Measurements from ENCODE around the gene LAIR1. TPM values are rescaled to one million over a fixed set of nuclear protein-coding genes. Genes with fewer than 3 reads are reported as not detected.
A peak's percentile ranks its signal among the peaks of the same experiment; 100 is the strongest.
"Not testable (repeated sequence)": the region's sequence is repeated elsewhere in the genome, so short reads cannot be mapped to it uniquely, and the experiment has no call there.

The LAIR1 gene
- total RNA-seq, 1 experiment from 2014 or later = 0.07 TPM

DNA sequence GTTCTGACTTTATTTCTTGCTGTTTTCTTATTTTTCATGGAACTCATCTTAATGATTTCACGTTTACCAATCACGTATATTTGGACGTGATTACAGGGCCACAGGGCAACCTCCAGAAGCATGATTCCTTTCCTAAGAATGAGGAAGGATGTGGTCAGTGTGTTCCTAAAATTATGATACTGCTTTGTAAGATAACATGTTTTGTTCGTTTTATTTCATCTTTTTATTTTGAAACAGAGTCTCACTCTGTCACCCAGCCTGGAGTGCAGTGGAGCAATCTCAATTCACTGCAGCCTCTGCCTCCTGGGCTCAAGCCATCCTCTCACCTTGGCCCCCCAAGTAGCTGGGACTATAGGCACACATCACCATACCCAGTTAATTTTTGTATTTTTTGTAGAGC lies 24.8 kb upstream of the LAIR1 start:
- Histone ChIP-seq H3K4me3 (ENCODE audit: insufficient read depth, low read depth, low read length) (no peak overlapping the region), H3K27me3 (ENCODE audit: control insufficient read depth, insufficient read depth, low read length) (peaks cover 7% of the 10 kb centered on the region), H3K36me3 (replicated peaks; ENCODE audit: control insufficient read depth, insufficient read depth, low read length) (no peaks in the 10 kb centered on the region)
- no peak for DNase-seq

GRCh38 chr19:54388802-54389139 lies 24.0 kb upstream of the LAIR1 start:
- H3K36me3 ChIP-seq (replicated peaks; ENCODE audit: control insufficient read depth, insufficient read depth, low read length) = no peaks in the 10 kb centered on the region
- DNase-seq = no peak
- no peak overlapping the region for H3K4me3 ChIP-seq (ENCODE audit: insufficient read depth, low read depth, low read length)
- peaks cover 7% of the 10 kb centered on the region for H3K27me3 ChIP-seq (ENCODE audit: control insufficient read depth, insufficient read depth, low read length)

- Histone ChIP-seq H3K4me3 (ENCODE audit: insufficient read depth, low read depth, low read length) (peak overlapping the region; percentile 3; the same call in 1 of the 2 replicates), H3K36me3 (replicated peaks; ENCODE audit: control insufficient read depth, insufficient read depth, low read length) (no peaks in the 10 kb centered on the region), H3K27me3 (ENCODE audit: control insufficient read depth, insufficient read depth, low read length) (peaks cover 7% of the 10 kb centered on the region)
- DNase-seq = peak; percentile 45
Observed at GRCh38 chr19:54387991-54388801, 23.5 kb upstream of the LAIR1 start.

DNA sequence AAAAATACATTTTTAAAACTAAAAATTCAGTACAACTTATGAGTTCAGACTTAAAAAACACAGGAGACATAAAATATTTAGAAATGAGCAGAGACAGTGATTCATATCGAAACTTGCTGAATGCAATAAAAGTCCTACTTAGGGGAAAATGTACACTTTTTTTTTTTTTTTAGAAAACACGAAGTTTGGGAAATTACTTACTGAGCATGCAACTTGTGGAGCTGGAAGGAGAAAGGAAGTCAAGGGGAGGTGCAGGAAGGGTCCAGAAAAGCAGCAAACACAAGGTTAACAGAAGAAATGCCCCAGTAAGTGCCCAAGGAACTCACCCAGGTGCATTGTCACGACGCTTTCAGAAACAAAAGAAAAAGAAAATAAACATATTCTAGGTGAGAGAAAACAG lies 18.6 kb upstream of the LAIR1 start:
- Histone ChIP-seq H3K36me3 (replicated peaks; ENCODE audit: control insufficient read depth, insufficient read depth, low read length) (no peaks in the 10 kb centered on the region), H3K4me3 (ENCODE audit: insufficient read depth, low read depth, low read length) (no peak overlapping the region), H3K27me3 (ENCODE audit: control insufficient read depth, insufficient read depth, low read length) (peaks cover 3% of the 10 kb centered on the region; the same call in 1 of the 2 replicates)
- DNase-seq = no peak

DNA sequence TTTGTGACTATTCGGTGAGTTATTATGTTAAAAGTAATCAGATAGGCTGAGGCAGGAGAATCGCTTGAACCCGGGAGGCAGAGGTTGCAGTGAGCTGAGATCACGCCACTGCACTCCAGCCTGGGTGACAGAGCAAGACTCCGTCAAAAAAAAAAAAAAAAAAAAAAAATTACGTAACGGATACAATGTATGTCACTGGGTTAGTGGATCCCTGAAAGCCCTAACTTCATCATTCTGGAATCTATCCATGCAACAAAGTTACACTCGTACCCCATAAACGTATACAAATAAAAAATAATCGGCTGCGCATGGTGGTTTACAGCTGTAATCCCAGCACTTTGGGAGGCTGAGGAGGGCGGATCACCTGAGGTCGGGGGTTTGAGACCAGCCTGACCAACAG lies 17.3 kb upstream of the LAIR1 start:
- not testable (repeated sequence) for H3K27me3 ChIP-seq (ENCODE audit: control insufficient read depth, insufficient read depth, low read length); DNase-seq; H3K4me3 ChIP-seq (ENCODE audit: insufficient read depth, low read depth, low read length); H3K36me3 ChIP-seq (replicated peaks; ENCODE audit: control insufficient read depth, insufficient read depth, low read length)

GRCh38 chr19:54380897-54381296 lies 16.2 kb upstream of the LAIR1 start:
- Histone ChIP-seq H3K27me3 (ENCODE audit: control insufficient read depth, insufficient read depth, low read length) (0 out of 2 replicates have a peak, but pooled peaks cover 2% of the 10 kb centered on the region), H3K4me3 (ENCODE audit: insufficient read depth, low read depth, low read length) (no peak overlapping the region), H3K36me3 (replicated peaks; ENCODE audit: control insufficient read depth, insufficient read depth, low read length) (no peaks in the 10 kb centered on the region)
- DNase-seq = no peak

DNA sequence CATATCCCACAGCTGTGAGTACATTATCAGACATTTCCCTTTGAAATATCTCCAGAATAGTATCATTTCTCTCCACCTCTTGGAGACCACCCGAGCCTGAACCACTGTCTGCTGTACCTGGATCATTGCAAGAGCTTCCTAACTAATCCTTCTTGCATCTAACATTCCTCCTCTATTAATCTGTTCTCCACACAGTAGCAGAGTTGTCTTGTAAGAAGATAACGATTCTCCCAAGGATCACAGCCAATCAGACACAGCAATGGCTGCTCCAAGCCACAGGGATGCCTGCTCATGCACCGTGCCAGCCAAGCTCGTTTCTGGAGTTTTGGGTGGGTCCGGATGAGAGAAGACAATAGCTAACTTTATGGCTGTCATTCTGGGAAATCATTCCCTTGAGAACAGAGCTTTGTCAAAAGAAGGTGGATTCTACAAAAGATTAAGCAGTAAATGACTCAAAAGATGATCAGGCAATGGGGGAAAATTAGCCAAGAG lies 14.5 kb upstream of the LAIR1 start:
- DNase-seq = no peak
- 0 out of 2 replicates have a peak, but pooled peaks cover 2% of the 10 kb centered on the region for H3K27me3 ChIP-seq (ENCODE audit: control insufficient read depth, insufficient read depth, low read length)
- H3K36me3 ChIP-seq (replicated peaks; ENCODE audit: control insufficient read depth, insufficient read depth, low read length) = no peaks in the 10 kb centered on the region
- H3K4me3 ChIP-seq (ENCODE audit: insufficient read depth, low read depth, low read length) = no peak overlapping the region

DNA sequence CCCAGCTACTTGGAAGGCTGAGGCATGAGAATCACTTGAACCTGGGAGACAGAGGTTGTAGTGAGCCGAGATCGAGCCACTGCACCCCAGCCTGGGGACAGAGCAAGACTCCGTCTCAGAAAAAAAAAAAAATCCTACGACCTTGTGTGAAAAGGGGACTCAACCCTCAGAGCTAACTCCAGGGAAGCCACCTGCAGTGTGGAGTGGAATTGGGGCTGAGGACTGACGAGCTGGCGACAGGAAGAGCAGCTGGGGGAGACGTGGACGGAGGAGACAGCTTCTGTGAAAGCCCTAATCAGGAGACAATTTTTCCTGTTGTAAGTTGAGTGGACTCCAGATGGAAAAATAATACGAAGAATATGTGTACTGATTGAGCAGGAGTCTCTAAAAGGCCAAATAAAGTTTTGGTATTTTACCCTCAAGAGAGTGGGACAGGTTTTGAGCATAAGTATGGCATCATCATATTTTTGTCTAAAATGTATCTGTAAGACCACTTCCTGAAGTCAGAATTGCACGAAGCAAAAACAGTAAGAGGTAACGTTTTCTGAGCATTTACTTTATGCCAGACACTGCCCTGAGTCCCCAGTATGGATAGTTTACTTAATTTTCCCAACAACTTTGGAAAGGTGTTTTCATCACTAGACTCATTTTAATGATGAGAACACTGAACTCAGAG lies 12.0 kb upstream of the LAIR1 start:
- Histone ChIP-seq H3K27me3 (ENCODE audit: control insufficient read depth, insufficient read depth, low read length) (0 out of 2 replicates have a peak, but pooled peaks cover 2% of the 10 kb centered on the region), H3K36me3 (replicated peaks; ENCODE audit: control insufficient read depth, insufficient read depth, low read length) (no peaks in the 10 kb centered on the region), H3K4me3 (ENCODE audit: insufficient read depth, low read depth, low read length) (no peak overlapping the region)
- DNase-seq = no peak

DNA sequence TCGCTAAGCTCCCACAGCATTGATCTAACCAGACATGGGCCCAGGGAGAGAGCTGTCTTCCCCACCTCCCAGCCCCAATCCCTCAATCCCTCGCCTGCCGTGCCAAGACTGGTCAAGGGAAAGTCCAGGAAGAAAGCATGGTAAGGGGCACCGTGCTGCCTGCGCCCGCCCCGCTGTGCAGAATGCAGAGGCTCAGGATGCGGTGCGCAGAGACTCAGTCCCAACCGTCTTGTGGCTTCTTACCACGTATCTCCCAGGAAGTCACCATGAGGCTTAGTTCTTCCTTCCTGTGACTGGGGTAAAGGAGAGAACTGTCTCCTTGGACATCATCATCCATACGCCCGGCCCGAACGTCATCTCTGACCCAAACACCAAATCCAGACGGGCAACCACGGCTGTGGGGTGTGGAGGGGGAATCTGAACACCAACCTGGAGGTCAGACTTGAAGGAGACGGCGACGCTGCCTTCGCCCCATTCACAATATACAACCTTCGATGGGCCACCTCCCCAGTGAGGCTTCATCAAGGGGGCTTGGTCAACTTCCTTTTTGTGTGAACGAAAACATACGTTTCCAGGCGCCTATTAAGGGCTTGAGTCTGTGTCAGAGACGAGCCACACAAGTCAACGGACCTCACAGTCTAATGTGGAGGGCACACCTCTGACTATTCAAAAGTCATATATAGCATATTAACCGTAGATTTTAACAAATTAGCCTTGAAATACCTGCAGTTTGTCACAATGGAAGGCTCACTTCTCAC lies 10.6 kb upstream of the LAIR1 start:
- not testable (repeated sequence) for H3K36me3 ChIP-seq (replicated peaks; ENCODE audit: control insufficient read depth, insufficient read depth, low read length); H3K27me3 ChIP-seq (ENCODE audit: control insufficient read depth, insufficient read depth, low read length); DNase-seq; H3K4me3 ChIP-seq (ENCODE audit: insufficient read depth, low read depth, low read length)

GRCh38 chr19:54373781-54374631 lies 9.3 kb upstream of the LAIR1 start:
- H3K36me3 ChIP-seq (replicated peaks; ENCODE audit: control insufficient read depth, insufficient read depth, low read length) = no peaks in the 10 kb centered on the region

DNA sequence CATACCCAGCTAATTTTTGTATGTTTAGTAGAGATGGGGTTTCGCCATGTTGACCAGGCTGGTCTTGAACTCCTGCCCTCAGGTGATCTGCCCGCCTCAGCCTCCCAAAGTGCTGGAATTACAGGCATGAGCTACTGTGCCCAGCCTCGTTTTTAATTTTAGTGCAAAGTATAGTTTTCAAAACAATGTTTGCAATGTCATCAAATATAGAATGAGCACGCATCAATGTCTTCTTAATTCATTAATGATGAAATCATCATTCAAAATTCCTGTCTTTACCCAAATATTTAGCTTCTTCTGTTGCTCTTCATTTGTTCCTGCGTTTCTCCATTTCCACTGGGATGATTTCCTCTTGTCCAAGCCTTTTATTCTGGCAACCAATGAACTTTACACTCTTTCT lies 6.7 kb upstream of the LAIR1 start:
- H3K27me3 ChIP-seq (ENCODE audit: control insufficient read depth, insufficient read depth, low read length); H3K36me3 ChIP-seq (replicated peaks; ENCODE audit: control insufficient read depth, insufficient read depth, low read length); DNase-seq; H3K4me3 ChIP-seq (ENCODE audit: insufficient read depth, low read depth, low read length): not testable (repeated sequence)

More at GRCh38 chr19:54373781-54374631, 9.3 kb upstream of the LAIR1 start:
- Histone ChIP-seq H3K4me3 (ENCODE audit: insufficient read depth, low read depth, low read length) (no peak overlapping the region), H3K27me3 (ENCODE audit: control insufficient read depth, insufficient read depth, low read length) (no peaks in the 10 kb centered on the region)
- no peak for DNase-seq

DNA sequence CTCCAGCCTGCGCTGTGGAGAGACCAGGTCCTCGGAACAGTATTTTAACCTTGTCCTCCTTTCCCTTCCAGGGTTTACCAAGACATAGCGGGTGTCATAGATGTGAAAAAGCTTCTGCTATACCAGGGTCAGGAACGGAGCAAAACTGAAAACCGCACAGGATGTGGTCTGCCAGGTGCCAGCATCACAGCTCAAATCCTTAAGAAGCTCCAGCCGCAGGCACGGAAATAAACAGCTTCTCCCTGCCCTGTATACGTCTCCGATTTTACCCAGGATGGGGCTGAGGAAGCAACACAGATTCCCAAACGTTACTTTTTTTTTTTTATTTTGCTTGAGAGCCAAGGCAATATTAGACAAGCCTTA lies 5.7 kb upstream of the LAIR1 start:
- DNase-seq; H3K4me3 ChIP-seq (ENCODE audit: insufficient read depth, low read depth, low read length): not testable (repeated sequence)

DNA sequence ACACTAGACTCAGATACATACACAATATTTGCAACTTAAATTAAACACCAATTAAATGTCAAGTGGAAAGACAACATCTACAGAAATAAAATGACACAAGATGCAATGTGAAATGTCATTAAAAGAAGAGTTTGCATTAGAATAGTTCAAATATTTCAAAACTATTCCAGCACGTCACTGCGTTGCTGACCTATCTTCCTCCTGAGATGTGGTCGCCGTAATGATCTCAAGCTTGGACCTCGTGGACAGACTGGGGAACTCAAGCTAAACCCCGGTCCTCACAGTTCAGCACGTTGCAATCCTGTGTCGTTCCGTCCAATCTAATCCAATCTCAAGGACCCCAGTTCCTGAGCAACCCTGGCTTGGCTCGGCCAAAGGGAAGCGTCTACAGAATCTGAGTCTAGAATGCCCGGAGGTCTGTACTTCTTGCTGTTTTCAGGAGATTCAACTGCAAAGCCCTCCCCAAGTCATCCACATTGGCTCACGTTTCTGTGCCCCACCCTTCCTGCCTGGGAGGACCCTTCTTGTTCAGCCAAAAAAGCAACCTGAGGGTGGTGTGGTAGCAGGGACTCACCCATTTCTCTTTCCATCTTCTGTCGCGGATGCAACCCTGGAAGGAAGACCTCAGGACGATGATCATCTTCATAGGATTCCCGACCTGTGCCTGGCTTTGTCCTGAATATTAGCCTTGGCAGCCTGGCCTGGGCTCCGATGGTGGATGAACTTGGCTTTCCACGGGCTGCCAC lies 5.1 kb upstream of the LAIR1 start:
- not testable (repeated sequence) for H3K36me3 ChIP-seq (replicated peaks; ENCODE audit: control insufficient read depth, insufficient read depth, low read length); H3K4me3 ChIP-seq (ENCODE audit: insufficient read depth, low read depth, low read length); DNase-seq; H3K27me3 ChIP-seq (ENCODE audit: control insufficient read depth, insufficient read depth, low read length)

More for the DNA sequence above, 5.7 kb upstream of the LAIR1 start:
- not testable (repeated sequence) for H3K36me3 ChIP-seq (replicated peaks; ENCODE audit: control insufficient read depth, insufficient read depth, low read length); H3K27me3 ChIP-seq (ENCODE audit: control insufficient read depth, insufficient read depth, low read length)
